Psoas muscle (tissue), 8 donors: ENCODE data around the gene SEMA3C. TPM values are rescaled to one million over a fixed set of nuclear protein-coding genes. Genes with fewer than 3 reads are reported as not detected.

Source experiments
- ATAC-seq, 4 donors: fragments of 200-7000 bp; cut with Tn5 transposase; one replicate each; pipeline ENCODE4 v1.9.1; 2020; ENCODE audit warnings: moderate library complexity in 3 of 4, mild to moderate bottlenecking in 2 of 4
- DNase-seq, 2 donors: peaks; one replicate each; pipeline ENCODE4 v3.0.0-alpha.2; 2020
- H3K27ac ChIP-seq: fragments of 200-600 bp; one replicate; pipeline ENCODE4 v1.8.0; 2022
- H3K27me3 ChIP-seq, 3 donors: fragments of 200-600 bp in 1 of 3; one replicate each; pipeline versions ENCODE4 v1.6.1 to v1.8.0; 2013 to 2022; ENCODE audit warnings: low read length in 2 of 3, mild to moderate bottlenecking in 2 of 3, moderate library complexity in 1 of 3; ENCODE audit not compliant: insufficient read depth in 3 of 3
- H3K36me3 ChIP-seq, 2 donors: fragments of 200-600 bp in 1 of 2; one replicate each; pipeline versions ENCODE4 v1.6.1 to v1.8.0; 2013 to 2022; ENCODE audit warnings: low read depth in 1 of 2, mild to moderate bottlenecking in 1 of 2, moderate library complexity in 1 of 2; ENCODE audit not compliant: insufficient read depth in 1 of 2
- H3K4me1 ChIP-seq: fragments of 200-600 bp; one replicate; pipeline ENCODE4 v1.8.0; 2022
- H3K4me3 ChIP-seq: fragments of 200-600 bp; one replicate; pipeline ENCODE4 v1.8.0; 2022; ENCODE audit warnings: mild to moderate bottlenecking
- H3K9me3 ChIP-seq: fragments of 200-600 bp; one replicate; pipeline ENCODE4 v1.8.0; 2022
- CTCF ChIP-seq: fragments of 200-600 bp; IDR thresholded peaks from one replicate; pipeline ENCODE4 v1.8.0; 2022; ENCODE audit warnings: antibody characterized with exemption
- WGBS, 3 donors: extraction: QIAGEN DNeasy Blood & Tissue Kit; methylation state at CpG; one replicate each; pipeline versions ENCODE4 v1.1.6 to v1.1.7; 2013; 5-methylcytosine and 5-hydroxymethylcytosine counted together
- intact Hi-C, 2 donors: fragments of 100-400 bp; cut with DNase I; formaldehyde crosslinking; loops; one replicate each; pipeline versions ENCODE4 v1.11.0 to v1.14.2; 2022
- polyA plus RNA-seq, 3 donors: library from polyadenylated mRNA; stranded (reverse); fragments of 200-250 nt; gene quantifications; one replicate each; pipeline ENCODE4 v1.2.3, GENCODE V29; 2013
- total RNA-seq, 4 donors: library from RNA; stranded (reverse); fragmentation: NEBNext Ultra II Directional in 2 of 4; extraction: Animal tissue kit (Norgen Biotek cat#: 25700) in 2 of 4; gene quantifications; one replicate each; pipeline versions ENCODE4 v1.2.1 to v1.2.4, GENCODE V29; 2021 to 2023
- donor health status: healthy with polysubstance abuse.
- donor health status: DM: no; HTN: no; CAD: no; lungs with moderate emphysema.
- donor health status: Bipolar disorder and iron deficiency.
- donor health status: healthy.
- donor health status: DM: yes; HTN: yes; CAD: no.
- donor health status: DM: no; HTN: no; CAD: no.
- donor health status: DM: no; HTN: no; CAD: no.
- donor health status: DM: yes; HTN: yes; CAD: no.

The SEMA3C gene
- total and polyA plus RNA-seq, 7 donors: 6.6 to 63.1 (median 18.3) TPM

- DNase-seq (no peak), ATAC-seq (no peak)
- Histone ChIP-seq H3K4me3 (no peak overlapping the region), H3K27me3 (no peaks in the 10 kb centered on the region), H3K27ac (no peak overlapping the region), H3K36me3 (no peaks in the 10 kb centered on the region), H3K4me1 (no peaks in the 10 kb centered on the region), H3K9me3 (no peaks in the 10 kb centered on the region)
- 75 to 89% (median 80%) methylated on average over 1 of the region's 1 CpG for WGBS, 3 donors
- intact Hi-C loops: loop anchor here in 1 of 2 donors (10.0 kb wide), 1 partner anchor 212 kb away; the partner anchor contains the start of gene SEMA3C
- TF ChIP-seq CTCF: no peak
Observed at GRCh38 chr7:80703272-80703671, 215.6 kb downstream of the SEMA3C start.

- Histone ChIP-seq H3K27ac (no peak overlapping the region), H3K36me3 (no peaks in the 10 kb centered on the region), H3K4me1 (no peaks in the 10 kb centered on the region), H3K27me3 (no peaks in the 10 kb centered on the region), H3K4me3 (no peak overlapping the region), H3K9me3 (no peaks in the 10 kb centered on the region)
- intact Hi-C loops: loop anchor here (2.0 to 10.0 kb wide), 5 partner anchors 215 to 773 kb away; partner anchors contain the start of gene SEMA3C (in 1 of the 2)
- WGBS, 3 donors: 63 to 70% (median 66%) methylated on average over 4 of the region's 4 CpGs
- DNase-seq: no peak
- TF ChIP-seq CTCF: no peak
- ATAC-seq: peak in 2 of 4 donors; percentile 24 to 27
Observed at GRCh38 chr7:80699721-80700256, 219.1 kb downstream of the SEMA3C start.

- H3K36me3 ChIP-seq: no peaks in the 10 kb centered on the region
- no peak overlapping the region for H3K27ac ChIP-seq
- no peaks in the 10 kb centered on the region for H3K9me3 ChIP-seq
- 18% methylated on average over 5 of the region's 5 CpGs for WGBS, 3 donors
- intact Hi-C loops: loop anchor here (2.0 to 10.0 kb wide), 3 partner anchors 556 to 773 kb away; no protein-coding TSS in a partner anchor
- H3K4me3 ChIP-seq: no peak overlapping the region
- H3K4me1 ChIP-seq: no peaks in the 10 kb centered on the region
- ATAC-seq: peak in 3 of 4 donors; percentile 51 to 84 (median 73)
- no peaks in the 10 kb centered on the region for H3K27me3 ChIP-seq
- no peak for DNase-seq
- peak; percentile 77 for TF ChIP-seq CTCF
Observed at GRCh38 chr7:80699045-80699638, 219.7 kb downstream of the SEMA3C start.
